ENCODE results near the gene NUP93.
A peak's percentile ranks its signal among the peaks of the same experiment; 100 is the strongest.

NUP93 gene

GRCh38 chr16:56848029-56848936 lies 118.4 kb downstream of the NUP93 start:
- H3K4me3 ChIP-seq (ENCODE audit: low read depth, low read length): no peak overlapping the region
- TF ChIP-seq CTCF (IDR thresholded peaks at IDR 0.05; ENCODE audit: control insufficient read depth, extremely low read depth, insufficient read depth): no peak
- no peak for DNase-seq (ENCODE audit: low read depth)

GRCh38 chr16:56848955-56849689 lies 119.2 kb downstream of the NUP93 start:
- DNase-seq (ENCODE audit: low read depth): no peak

GRCh38 chr16:56849690-56850680 lies 120.1 kb downstream of the NUP93 start:
- no peak for TF ChIP-seq CTCF (IDR thresholded peaks at IDR 0.05; ENCODE audit: control insufficient read depth, extremely low read depth, insufficient read depth)
- H3K4me3 ChIP-seq (ENCODE audit: low read depth, low read length): no peak overlapping the region
- no peak for DNase-seq (ENCODE audit: low read depth)

More at GRCh38 chr16:56848955-56849689, 119.2 kb downstream of the NUP93 start:
- H3K4me3 ChIP-seq (ENCODE audit: low read depth, low read length): no peak overlapping the region
- TF ChIP-seq CTCF (IDR thresholded peaks at IDR 0.05; ENCODE audit: control insufficient read depth, extremely low read depth, insufficient read depth): no peak

GRCh38 chr16:56851671-56852400 lies 121.9 kb downstream of the NUP93 start:
- no peak overlapping the region for H3K4me3 ChIP-seq (ENCODE audit: low read depth, low read length)
- peak; percentile 31; the same call in 1 of the 2 replicates for TF ChIP-seq CTCF (IDR thresholded peaks at IDR 0.05; ENCODE audit: control insufficient read depth, extremely low read depth, insufficient read depth)
- DNase-seq (ENCODE audit: low read depth): no peak

- no peak for TF ChIP-seq CTCF (IDR thresholded peaks at IDR 0.05; ENCODE audit: control insufficient read depth, extremely low read depth, insufficient read depth)
- DNase-seq (ENCODE audit: low read depth): no peak
- H3K4me3 ChIP-seq (ENCODE audit: low read depth, low read length): no peak overlapping the region
Measured at GRCh38 chr16:56852401-56852730, 122.4 kb downstream of the NUP93 start.

- no peak for TF ChIP-seq CTCF (IDR thresholded peaks at IDR 0.05; ENCODE audit: control insufficient read depth, extremely low read depth, insufficient read depth)
- H3K4me3 ChIP-seq (ENCODE audit: low read depth, low read length): no peak overlapping the region
- DNase-seq (ENCODE audit: low read depth): no peak
Measured at GRCh38 chr16:56852968-56853367, 123.0 kb downstream of the NUP93 start.
